NCI-H1436 (cell line): ENCODE results near the gene TSPAN3.

Experiments
- DNase-seq: peaks from one replicate; lab custom pipeline; 2025; lab: John Stamatoyannopoulos, UW

Gene TSPAN3

GRCh38 chr15:77033729-77034671 lies 36.9 kb downstream of the TSPAN3 start:
- DNase-seq, result no peak

GRCh38 chr15:77033417-77033728 lies 37.5 kb downstream of the TSPAN3 start:
- DNase-seq, result no peak

DNA sequence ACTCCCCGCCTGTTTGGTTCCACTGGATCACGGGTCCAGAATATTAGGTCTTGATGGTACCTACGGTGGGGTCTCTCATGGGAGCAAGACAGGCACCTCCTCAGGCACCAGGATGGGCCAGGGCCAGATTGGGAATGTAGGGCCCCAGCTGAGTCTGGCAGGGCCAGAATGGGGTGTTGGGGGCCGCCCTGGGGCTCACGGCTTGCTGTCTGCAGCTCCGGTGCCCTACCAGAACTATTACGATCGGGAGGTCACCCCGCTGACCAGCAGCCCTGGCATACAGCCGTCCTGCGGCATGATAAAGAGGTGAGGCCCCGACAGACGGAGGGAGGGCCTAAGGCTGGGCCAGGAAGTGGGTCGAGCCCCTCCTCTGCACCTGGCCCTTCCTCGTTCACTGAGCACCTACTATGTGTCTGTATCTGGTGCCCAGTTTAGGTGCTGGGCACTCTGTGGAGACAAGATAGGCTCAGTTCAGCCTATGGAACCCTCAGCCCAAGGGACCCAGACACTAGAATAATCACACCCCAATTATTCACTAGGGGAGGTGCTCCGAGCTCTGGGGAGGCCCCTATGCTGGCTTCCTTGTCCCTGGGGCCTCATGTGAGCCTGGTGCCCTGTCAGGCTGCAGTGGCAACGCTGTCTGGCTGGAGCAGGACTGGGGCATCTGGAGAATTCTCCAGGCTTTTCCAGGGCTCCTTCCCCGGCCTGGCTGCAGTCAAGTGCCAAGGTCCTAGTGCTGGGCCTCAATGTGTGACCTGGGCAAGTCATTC lies 38.1 kb downstream of the TSPAN3 start:
- no peak for DNase-seq

- DNase-seq, result no peak
Observed at GRCh38 chr15:77032052-77032646, 38.8 kb downstream of the TSPAN3 start.

DNA sequence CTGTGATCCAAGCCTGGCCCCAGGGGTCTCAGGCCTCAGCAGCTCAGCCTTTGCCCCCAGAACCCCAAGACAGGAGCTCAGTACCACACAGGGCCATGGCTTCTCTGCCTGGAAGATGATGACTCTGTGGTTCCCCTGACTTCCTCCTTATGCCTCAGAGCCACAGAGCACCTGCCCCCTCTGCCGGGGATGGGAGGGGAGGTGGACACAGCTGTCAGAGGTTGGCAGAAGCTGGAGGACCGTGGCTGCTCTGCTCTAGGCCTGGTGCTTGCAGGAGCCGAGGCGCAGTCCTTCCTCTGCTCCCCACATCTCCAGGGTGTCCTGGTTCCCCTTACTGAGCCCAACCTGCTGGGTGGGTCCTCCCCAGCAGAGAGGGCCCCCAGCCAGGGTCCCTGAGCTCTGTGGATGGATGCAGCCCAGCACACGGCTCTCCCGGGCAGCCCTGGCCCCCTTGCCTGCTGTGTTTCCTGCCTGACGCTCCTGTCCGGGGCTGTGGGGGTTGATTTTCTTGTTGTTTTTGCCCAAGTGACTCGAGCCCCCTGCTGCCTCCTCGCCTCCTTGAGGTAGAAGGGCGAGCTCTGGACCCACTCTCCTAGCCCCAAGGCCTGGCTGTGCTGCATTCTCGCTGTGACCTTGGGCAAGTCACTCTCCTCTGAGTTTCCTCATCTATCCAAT lies 39.4 kb downstream of the TSPAN3 start:
- no peak for DNase-seq

DNA sequence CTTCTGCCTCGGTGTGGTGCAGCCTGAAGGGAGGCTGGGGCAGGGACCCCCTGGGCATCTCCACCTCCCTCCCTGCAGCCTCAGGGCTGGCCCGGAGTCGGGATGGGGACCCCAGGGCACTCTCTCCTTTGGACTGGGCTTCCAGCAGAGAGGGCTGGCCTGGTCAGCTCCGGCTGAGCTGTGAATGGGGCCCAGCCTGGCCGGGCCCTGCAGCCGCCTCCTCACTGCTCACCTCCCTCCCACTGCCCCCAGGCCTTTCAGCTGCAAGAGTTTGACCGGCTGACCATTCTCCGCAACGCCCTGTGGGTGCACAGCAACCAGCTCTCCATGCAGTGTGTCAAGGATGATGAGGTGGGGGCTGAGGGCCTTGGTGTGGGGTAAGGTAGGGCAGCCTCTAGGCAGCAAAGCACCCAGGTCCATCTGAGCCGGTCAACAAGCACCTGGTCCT lies 40.0 kb downstream of the TSPAN3 start:
- no peak for DNase-seq

DNA sequence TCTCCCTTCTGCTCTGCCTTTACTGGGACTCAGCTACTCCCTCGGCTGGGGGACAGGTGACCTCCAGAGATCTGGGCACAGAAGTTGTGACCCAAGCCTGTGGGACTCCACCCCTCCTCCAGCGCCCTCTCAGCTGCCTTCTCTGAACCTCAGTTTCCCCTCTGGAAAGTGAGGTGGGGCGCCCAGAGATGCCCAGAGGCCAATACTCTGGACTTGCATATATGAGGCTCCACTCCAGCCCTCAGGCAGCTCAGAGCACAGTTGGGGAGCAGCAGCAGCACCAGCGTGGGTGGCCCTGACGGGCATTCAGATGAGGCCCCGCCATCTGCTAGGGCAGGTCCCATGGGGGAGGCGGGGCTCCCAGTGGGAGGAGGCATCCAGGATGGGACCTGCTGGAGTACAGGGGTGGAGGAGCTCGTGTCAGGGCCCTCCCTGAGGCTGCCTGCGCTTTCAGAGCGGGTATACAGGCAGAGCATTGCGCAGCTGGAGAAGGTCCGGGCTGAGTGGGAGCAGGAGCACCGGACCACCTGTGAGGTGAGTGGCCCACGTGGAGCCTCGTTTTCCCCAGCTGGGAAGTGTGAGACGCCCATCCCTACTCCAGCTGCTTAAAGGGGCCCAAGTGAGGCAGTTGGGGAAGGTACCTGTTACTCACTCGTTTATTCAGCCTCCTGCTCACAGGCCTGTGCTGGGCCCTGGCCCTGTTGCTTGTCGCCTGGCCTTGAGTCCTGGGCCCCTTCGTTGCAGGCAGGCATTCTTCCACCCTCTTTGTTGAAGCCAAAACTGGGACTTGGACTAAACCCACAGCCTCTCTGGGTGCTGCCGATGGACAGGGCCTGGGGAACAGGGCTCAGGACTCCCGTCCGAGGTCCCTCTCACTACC lies 40.6 kb downstream of the TSPAN3 start:
- DNase-seq, result no peak

GRCh38 chr15:77029166-77030047 lies 41.5 kb downstream of the TSPAN3 start:
- DNase-seq, result no peak

DNA sequence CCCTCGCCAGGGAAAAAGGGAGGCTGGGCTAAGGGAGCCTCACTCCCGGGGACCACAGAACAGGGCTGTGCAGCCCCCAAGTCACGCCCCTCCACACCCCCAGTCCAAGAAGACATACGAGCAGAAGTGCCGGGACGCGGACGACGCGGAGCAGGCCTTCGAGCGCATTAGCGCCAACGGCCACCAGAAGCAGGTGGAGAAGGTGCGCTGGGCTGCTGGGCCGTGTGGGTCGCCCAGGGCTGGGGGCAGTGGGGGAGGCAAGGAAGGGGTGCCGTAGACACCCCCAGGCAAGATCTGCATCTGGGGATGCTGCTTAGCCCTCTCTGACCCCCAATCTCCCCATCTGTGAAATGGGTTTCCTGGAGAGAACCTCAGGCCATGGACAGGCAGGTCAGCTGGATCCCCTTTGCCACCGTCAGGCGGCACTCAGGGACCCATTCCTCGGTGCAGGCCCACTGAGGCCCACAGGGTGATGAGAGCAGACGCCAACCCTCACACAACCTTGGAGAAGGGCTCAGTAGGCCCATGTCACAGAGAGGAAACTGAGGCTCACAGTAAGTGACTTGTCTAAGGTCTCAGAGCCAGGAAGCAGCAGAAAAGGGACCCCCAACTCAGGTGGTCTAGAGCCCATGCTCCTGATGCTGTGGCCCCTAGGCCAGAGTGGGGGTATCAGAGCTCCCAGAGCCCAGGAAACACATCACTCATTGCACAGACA lies 42.3 kb downstream of the TSPAN3 start:
- no peak for DNase-seq

DNA sequence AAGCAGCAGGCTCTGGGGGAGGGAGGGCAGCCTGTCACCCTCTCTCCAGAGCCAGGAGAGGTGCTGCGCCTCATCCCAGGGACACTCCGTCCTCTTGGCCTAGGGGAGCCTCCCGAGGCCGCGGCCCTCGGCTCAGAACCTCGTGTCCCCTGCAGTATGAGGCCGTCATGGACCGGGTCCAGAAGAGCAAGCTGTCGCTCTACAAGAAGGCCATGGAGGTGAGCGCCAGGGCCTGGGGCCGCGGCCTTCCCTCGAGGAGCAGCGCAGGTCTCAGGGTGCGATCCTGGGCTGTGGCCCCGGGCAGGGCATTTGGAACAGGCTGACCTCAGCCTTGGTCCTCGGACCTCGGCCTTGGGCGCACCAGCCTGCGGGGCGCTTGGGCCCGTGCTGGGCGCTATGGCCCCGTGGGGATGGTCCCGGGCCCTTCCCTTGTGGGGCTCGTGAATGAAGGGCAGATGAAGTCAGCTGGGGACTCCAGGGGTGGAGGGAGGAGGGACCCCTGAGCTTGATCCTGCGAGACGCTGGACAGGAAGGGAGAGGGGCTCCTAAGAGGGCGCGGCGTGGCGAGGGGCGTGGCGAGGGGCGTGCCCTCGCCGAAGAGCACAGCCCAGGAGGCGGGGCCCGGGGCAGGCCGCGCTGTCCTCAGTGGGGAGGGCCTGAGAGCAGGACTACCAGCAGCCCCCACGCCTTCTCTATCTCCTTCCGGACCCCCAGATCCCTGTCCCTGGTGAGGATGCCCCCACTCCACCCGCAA lies 43.0 kb downstream of the TSPAN3 start:
- no peak for DNase-seq

GRCh38 chr15:77027111-77027696 lies 43.7 kb downstream of the TSPAN3 start:
- no peak for DNase-seq

GRCh38 chr15:77026501-77027110 lies 44.3 kb downstream of the TSPAN3 start:
- no peak for DNase-seq

- DNase-seq, result no peak
Observed at GRCh38 chr15:77025941-77026411, 44.9 kb downstream of the TSPAN3 start.

GRCh38 chr15:77025083-77025901 lies 45.6 kb downstream of the TSPAN3 start:
- DNase-seq, result no peak

- DNase-seq, result peak; percentile 37
Observed at GRCh38 chr15:77024273-77025082, 46.4 kb downstream of the TSPAN3 start.
